Left hindlimb (tissue), 1 donor: ENCODE results near the gene STRA8.

ENCODE experiments used
- DNase-seq: peaks from one replicate; pipeline ENCODE4 v3.0.0-alpha.2; 2018

STRA8 gene

GRCh38 chr7:135270577-135271254, 37.1 kb downstream of the STRA8 start:
- no peak for DNase-seq

- no peak for DNase-seq
These were observed 37.6 kb downstream of the STRA8 start for GRCh38 chr7:135271255-135271615.

- no peak for DNase-seq
These were observed 38.7 kb downstream of the STRA8 start for GRCh38 chr7:135272303-135272702.

- no peak for DNase-seq
These were observed 39.9 kb downstream of the STRA8 start for GRCh38 chr7:135273581-135273980.

GRCh38 chr7:135274495-135275268, 41.0 kb downstream of the STRA8 start:
- DNase-seq: peak; percentile 67

GRCh38 chr7:135275971-135276580, 42.4 kb downstream of the STRA8 start:
- DNase-seq: no peak

- no peak for DNase-seq
These were observed 43.5 kb downstream of the STRA8 start for GRCh38 chr7:135277161-135277560.

GRCh38 chr7:135281363-135281949, 47.8 kb downstream of the STRA8 start:
- DNase-seq: peak; percentile 84

GRCh38 chr7:135282561-135283254, 49.1 kb downstream of the STRA8 start:
- DNase-seq: no peak

- DNase-seq: no peak
These were observed 50.5 kb downstream of the STRA8 start for GRCh38 chr7:135283959-135284638.

- DNase-seq: no peak
These were observed 52.1 kb downstream of the STRA8 start for GRCh38 chr7:135285547-135286233.

GRCh38 chr7:135286876-135287275, 53.2 kb downstream of the STRA8 start:
- DNase-seq: no peak

GRCh38 chr7:135290594-135290993, 57.0 kb downstream of the STRA8 start:
- no peak for DNase-seq

GRCh38 chr7:135291809-135292253, 58.2 kb downstream of the STRA8 start:
- no peak for DNase-seq

GRCh38 chr7:135299235-135299634, 65.6 kb downstream of the STRA8 start:
- DNase-seq: no peak

- DNase-seq: no peak
These were observed 67.5 kb downstream of the STRA8 start for GRCh38 chr7:135300913-135301765.
